GM19193 (cell line): ENCODE data around the gene GLP1R.

Experiments used
- POLR2A ChIP-seq: IDR thresholded peaks from 4 replicates; pipeline ENCODE4 v1.6.1; 2011; ENCODE audit not compliant: insufficient read depth, insufficient read length; ENCODE audit errors: extremely low read depth

The GLP1R gene

GRCh38 chr6:39107641-39108040 lies 59.1 kb downstream of the GLP1R start:
- no peak for TF ChIP-seq POLR2A

DNA sequence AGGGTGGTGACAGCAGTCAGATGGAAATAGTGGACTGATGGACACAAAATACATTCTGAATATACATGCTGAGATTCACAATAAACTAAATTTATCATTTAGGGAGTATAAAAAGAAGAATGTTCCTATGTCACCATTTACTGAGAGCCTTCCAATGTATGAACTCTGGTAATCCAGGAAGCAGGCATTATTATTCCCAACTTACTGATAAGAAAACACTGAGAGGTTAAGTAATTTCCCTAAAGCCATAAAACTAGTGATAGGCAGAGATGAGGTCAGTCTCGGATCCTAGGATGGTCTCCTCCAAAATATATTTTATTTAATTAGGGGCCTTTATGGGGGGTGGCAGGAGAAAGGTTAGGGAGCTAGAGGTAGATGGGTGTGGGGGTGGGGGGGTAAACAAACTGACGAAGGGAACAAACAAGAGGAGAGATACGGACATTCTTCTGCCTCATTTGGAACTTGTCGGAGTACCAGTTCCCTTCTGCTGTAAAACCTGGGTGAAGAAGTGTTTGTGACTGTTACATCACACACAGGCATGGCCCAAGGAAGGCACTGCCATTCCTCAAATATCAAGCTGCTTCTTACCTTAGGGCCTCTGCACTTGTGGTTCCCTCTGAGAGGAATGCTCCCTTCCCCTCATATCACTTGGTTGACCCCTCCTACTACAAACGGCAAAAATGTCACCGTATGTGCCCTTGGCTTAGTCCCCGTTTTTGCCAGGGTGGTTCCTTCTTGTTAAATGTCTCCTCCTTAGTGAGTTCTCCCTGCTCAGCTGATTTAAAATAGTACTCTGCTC lies 59.7 kb downstream of the GLP1R start:
- TF ChIP-seq POLR2A = no peak

GRCh38 chr6:39111280-39111679 lies 62.7 kb downstream of the GLP1R start:
- TF ChIP-seq POLR2A = no peak

- no peak for TF ChIP-seq POLR2A
Observed at GRCh38 chr6:39113788-39114187, 65.2 kb downstream of the GLP1R start.

- TF ChIP-seq POLR2A = no peak
Observed at GRCh38 chr6:39114388-39114703, 65.8 kb downstream of the GLP1R start.

DNA sequence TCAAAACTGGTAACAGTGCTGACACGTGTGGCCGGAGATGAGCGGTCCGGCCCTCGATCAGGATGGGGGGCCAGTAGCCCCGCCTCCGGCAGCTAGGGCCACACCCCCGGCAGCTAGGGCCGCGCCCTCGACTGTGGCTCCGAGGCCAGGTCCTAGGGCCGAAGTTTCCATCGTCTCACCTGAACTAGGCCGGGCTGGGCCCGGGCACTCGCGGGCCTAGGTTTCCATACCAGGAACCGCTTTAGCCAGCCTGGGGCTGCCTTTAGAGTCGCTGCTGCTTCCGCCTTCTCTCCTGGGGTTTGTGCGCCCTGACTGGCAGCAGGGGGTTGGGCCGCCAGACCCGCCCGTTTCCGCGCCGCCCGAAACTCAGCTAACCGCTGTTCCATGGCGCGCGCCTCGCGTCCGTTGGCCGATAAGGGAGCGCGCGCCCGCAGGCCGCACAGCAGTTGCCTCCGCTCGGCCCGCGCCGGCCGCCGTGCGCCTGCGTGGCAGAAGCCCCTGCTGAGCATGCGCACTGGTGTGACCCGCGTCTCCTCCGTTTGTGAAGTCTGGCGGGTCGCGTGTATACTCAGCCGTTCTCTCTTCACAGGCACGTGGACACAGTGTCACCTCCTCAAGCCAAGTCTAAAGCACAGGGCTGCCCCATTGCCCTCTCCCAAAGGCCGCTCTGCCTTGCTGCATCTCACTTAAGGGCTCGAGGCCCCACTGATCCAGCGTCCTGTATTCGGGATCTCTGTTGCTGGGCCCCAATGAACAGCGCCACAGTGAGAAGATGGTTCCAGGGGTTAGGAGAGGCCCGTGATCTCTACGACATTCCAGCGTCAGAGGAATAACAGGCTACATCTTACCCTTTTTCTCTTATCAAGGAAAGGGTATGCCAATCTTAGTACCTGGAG lies 66.4 kb downstream of the GLP1R start, which contains the start of gene SAYSD1:
Gene SAYSD1, minus strand, starts transcription at position 483 of the 896 bp plus-strand sequence. Its CDS starts 97 bp downstream, at position 386.
- peak; percentile 78 for TF ChIP-seq POLR2A

DNA sequence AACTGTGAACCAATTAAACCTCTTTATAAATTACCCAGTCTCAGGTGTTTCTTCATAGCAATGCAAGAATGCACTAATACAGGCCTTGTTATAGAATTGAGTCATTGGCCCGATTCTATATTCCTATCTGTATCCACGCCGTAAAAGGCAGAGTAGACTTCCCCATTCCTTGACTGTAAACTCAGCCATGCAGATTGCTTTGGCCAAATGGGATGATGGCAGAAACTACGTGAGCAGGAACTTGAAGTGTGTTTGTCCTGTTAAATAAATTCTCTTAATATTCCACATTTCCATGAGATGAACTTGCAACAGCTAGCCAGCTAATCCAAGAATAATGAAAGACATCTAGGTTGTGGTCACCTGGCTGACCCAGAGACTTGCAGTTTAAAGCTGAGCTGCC lies 70.3 kb downstream of the GLP1R start:
- TF ChIP-seq POLR2A = no peak

DNA sequence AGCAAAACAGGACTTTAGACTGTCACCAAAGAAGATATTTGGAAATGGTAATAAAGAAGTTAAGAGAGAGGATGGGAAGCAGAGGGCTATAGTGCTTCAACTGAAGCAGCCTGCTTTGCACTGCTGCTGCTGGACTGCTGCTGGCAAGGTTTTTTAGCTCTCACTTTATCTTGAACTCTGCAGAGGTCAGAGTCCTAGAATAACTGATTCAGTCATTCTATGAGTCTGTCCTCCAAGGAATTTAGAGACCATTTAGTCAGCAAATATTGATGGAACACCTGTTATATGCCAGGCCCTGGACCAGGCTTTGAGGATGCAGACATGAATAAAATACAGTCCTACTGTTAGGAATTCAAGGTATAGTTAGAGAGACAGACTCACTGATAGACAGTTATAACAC lies 75.5 kb downstream of the GLP1R start:
- TF ChIP-seq POLR2A = no peak

DNA sequence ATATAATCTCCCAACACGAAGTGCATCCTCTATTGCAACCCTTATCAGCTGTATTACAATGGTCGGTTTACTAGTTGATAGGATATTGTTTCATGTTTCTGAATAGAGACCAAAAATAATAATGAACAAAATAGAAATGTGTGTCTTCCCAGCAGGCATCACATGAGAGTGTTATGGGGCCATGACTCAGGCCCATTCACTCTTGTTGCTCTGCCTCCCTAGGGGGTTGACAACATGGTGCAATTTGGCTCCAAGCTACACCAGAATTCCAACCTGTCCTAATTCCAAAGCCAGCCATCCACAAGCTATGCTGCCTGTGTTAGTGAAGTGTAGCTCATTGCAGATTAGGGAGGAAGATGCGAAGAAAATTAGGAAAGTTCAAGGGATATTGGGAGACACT lies 79.5 kb downstream of the GLP1R start:
- TF ChIP-seq POLR2A = no peak

GRCh38 chr6:39128832-39129231 lies 80.3 kb downstream of the GLP1R start:
- TF ChIP-seq POLR2A = no peak

GRCh38 chr6:39130691-39131090 lies 82.1 kb downstream of the GLP1R start:
- TF ChIP-seq POLR2A = no peak

DNA sequence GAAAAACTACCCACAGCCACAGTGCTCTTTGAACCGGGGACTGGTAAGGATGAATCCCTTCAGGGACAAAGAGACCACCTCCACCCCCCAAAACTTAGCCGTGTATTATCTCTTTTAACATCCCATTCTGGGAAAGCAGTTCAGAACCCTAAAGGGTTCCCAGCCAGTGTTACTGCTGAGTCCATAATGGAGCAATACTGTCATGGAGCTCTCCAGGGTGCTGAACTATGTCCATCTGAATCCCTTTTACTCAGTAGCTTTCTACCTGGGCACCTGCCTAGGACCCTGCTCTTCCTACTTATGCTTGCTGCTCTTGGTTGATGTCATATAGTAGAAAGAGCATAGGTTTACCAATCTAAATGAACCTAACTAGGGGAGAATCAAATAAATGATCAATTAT lies 88.7 kb downstream of the GLP1R start:
- no peak for TF ChIP-seq POLR2A
